Right lobe of liver (tissue), 6 donors: Measurements from ENCODE around the gene PCBD1. TPM values are rescaled to one million over a fixed set of nuclear protein-coding genes. Genes with fewer than 3 reads are reported as not detected.

ENCODE experiments used
- ATAC-seq, 4 donors: fragments of 200-7000 bp; cut with Tn5 transposase; one replicate each; pipeline ENCODE4 v1.9.1; 2020; ENCODE audit warnings: mild to moderate bottlenecking in 4 of 4, moderate library complexity in 4 of 4
- DNase-seq, 3 donors: peaks; one replicate each; pipeline ENCODE4 v3.0.0-alpha.2; 2020
- H3K27ac ChIP-seq, 3 donors: fragments of 200-600 bp; one replicate each; pipeline ENCODE4 v1.8.0; 2022
- H3K27me3 ChIP-seq, 2 donors: fragments of 200-600 bp; one replicate each; pipeline ENCODE4 v1.8.0; 2022
- H3K36me3 ChIP-seq, 4 donors: fragments of 200-600 bp; sonication (generic) in 1 of 4; one replicate each; pipeline versions ENCODE4 v1.5.1 to v1.8.0; 2017 to 2022; ENCODE audit warnings: control low read depth in 1 of 4
- H3K4me1 ChIP-seq, 4 donors: fragments of 200-600 bp; sonication (generic) in 1 of 4; one replicate each; pipeline versions ENCODE4 v1.5.1 to v1.8.0; 2017 to 2022; ENCODE audit warnings: control low read depth in 1 of 4
- H3K4me3 ChIP-seq, 3 donors: fragments of 200-600 bp; one replicate each; pipeline ENCODE4 v1.8.0; 2022
- H3K9me3 ChIP-seq, 4 donors: fragments of 200-600 bp; sonication (generic) in 1 of 4; one replicate each; pipeline versions ENCODE4 v1.5.1 to v1.8.0; 2017 to 2022; ENCODE audit warnings: control low read depth in 1 of 4
- POLR2A ChIP-seq: fragments of 450-650 bp; IDR thresholded peaks from one replicate; pipeline ENCODE4 v1.6.1; 2017; ENCODE audit warnings: antibody characterized with exemption, mild to moderate bottlenecking
- WGBS: methylation state at CpG from one replicate; pipeline ENCODE4 v1.1.6; 2018; ENCODE audit warnings: low coverage, low lambda C conversion rate; ENCODE audit not compliant: insufficient coverage; ENCODE audit errors: missing lambda C conversion rate; 5-methylcytosine and 5-hydroxymethylcytosine counted together
- intact Hi-C, 2 donors: fragments of 100-400 bp; cut with DNase I; formaldehyde crosslinking; loops; one replicate each; pipeline versions ENCODE4 v1.11.2 to v1.14.1; 2022
- total RNA-seq, 6 experiments: library from RNA; depleted of rRNA in 2 of 6; stranded (reverse); fragments of >200 nt in 2 of 6; fragmentation: NEBNext Ultra II Directional in 3 of 6; extraction: Animal tissue kit (Norgen Biotek cat#: 25700) in 3 of 6; gene quantifications; one replicate each; pipeline versions ENCODE4 v1.1.0 to v1.2.4, GENCODE V29; 2016 to 2023
- TF ChIP-seq, protein P1 (sequence below), 4 donors: fragments of 200-600 bp in 3 of 4; fragments of 450-650 bp in 1 of 4; IDR thresholded peaks; one replicate each; pipeline versions ENCODE4 v1.5.1 to v1.8.0; 2016 to 2022; ENCODE audit warnings: antibody characterized with exemption in 4 of 4, mild to moderate bottlenecking in 2 of 4
- donor health status: DM: no; HTN: yes; CAD: no.
- donor health status: DM: no; HTN: no; CAD: no.
- donor health status: DM: no; HTN: no; CAD: no.
- donor health status: DM: no; HTN: yes; CAD: no.
- donor health status: DM: no; HTN: yes; CAD: no.

Gene PCBD1
- total RNA-seq, 6 experiments from 2014 or later, result 165 to 375 (median 230) TPM

GRCh38 chr10:70874061-70874460 is 14.3 kb downstream of the PCBD1 start:
- ATAC-seq (no peak), DNase-seq (no peak)
- no peak for TF ChIP-seq POLR2A
- TF ChIP-seq, protein P1, sequence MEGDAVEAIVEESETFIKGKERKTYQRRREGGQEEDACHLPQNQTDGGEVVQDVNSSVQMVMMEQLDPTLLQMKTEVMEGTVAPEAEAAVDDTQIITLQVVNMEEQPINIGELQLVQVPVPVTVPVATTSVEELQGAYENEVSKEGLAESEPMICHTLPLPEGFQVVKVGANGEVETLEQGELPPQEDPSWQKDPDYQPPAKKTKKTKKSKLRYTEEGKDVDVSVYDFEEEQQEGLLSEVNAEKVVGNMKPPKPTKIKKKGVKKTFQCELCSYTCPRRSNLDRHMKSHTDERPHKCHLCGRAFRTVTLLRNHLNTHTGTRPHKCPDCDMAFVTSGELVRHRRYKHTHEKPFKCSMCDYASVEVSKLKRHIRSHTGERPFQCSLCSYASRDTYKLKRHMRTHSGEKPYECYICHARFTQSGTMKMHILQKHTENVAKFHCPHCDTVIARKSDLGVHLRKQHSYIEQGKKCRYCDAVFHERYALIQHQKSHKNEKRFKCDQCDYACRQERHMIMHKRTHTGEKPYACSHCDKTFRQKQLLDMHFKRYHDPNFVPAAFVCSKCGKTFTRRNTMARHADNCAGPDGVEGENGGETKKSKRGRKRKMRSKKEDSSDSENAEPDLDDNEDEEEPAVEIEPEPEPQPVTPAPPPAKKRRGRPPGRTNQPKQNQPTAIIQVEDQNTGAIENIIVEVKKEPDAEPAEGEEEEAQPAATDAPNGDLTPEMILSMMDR (IDR thresholded peaks at IDR 0.05), result no peak
- Histone ChIP-seq H3K27ac (no peak overlapping the region), H3K27me3 (no peaks in the 10 kb centered on the region), H3K9me3 (no peaks in the 10 kb centered on the region), H3K4me3 (no peak overlapping the region), H3K4me1 (no peaks in the 10 kb centered on the region), H3K36me3 (peaks cover 0 to 30% (median 12%) of the 10 kb centered on the region in 4 donors)
- intact Hi-C loops, result no loop called here
- WGBS, result 82% methylated on average over 7 of the region's 7 CpGs

DNA sequence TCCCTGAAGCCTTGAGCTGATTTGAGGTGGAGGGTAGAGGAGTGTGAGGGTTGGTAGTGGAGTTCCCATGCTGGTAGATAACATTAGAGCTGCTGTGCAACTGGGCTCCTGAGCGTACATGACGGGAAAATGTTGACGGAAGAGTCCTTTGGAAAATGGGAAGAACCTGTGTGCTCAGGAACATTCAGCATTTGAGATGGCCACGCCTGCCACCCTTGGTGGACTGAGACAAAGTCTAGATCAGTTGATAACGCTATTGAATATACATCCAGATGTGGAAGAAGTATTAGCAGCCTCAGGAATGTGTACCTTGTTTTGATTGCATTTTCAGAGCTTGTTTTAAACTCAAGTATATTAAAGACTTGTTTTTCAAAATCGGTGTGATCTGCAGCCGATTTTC is 16.1 kb downstream of the PCBD1 start:
- peaks cover 0 to 27% (median 10%) of the 10 kb centered on the region in 4 donors for H3K36me3 ChIP-seq
- H3K4me3 ChIP-seq, result no peak overlapping the region
- ATAC-seq (no peak), DNase-seq (no peak)
- H3K9me3 ChIP-seq, result no peaks in the 10 kb centered on the region
- no peaks in the 10 kb centered on the region for H3K27me3 ChIP-seq
- no peak overlapping the region for H3K27ac ChIP-seq
- intact Hi-C loops, result no loop called here
- H3K4me1 ChIP-seq, result no peaks in the 10 kb centered on the region
- WGBS, result 90% methylated on average over 6 of the region's 7 CpGs
- TF ChIP-seq, protein P1 (IDR thresholded peaks at IDR 0.05), result no peak

DNA sequence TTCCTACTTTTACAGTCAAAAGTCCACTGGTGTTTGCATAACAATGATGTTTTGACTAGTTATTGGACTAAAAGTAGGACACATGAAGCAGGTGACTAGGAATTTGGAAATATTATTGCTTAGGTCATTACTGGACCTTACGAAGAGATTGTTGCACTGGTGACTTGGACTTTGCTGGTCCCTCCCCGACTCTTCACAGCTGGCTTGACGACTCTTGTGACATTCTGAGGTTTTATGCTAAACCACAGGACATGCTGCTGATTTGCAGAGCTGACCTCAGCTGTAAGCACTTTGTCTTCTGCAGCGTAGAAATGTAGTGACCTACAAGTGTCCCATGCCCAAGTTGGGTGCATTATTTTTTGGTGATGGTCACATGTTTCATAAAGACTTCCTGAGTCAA is 21.9 kb downstream of the PCBD1 start:
- H3K27me3 ChIP-seq, result no peaks in the 10 kb centered on the region
- H3K4me3 ChIP-seq, result no peak overlapping the region
- 12% methylated on average over 3 of the region's 4 CpGs for WGBS
- H3K9me3 ChIP-seq, result no peaks in the 10 kb centered on the region
- H3K4me1 ChIP-seq, result peaks cover 0 to 18% (median 0%) of the 10 kb centered on the region in 4 donors
- DNase-seq (no peak), ATAC-seq (peak; percentile 39 to 82 (median 70))
- peak overlapping the region in 1 of 3 donors; percentile 52 for H3K27ac ChIP-seq
- TF ChIP-seq POLR2A, result no peak
- TF ChIP-seq, protein P1 (IDR thresholded peaks at IDR 0.05), result no peak
- intact Hi-C loops, result no loop called here
- no peaks in the 10 kb centered on the region for H3K36me3 ChIP-seq

DNA sequence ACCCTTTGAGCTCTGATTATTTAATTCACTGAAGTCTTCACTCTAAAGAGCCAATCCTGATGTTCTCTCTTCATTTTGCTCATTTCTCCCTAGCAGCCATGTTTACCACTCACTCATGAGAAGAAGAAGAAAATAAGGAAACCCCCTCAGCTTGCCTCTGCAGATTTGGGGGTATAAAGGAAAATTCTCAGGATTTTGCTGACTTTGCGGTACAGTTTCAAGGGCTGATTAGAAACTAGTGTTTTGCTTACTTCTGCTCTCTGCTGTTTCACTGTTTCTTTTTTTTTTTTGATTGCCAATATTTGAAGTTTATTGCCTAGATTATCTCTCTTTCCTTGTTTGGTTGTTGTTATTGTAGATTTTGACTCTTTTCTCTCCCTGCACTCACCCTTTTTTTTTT is 23.4 kb downstream of the PCBD1 start:
- Histone ChIP-seq H3K27ac (peak overlapping the region in 1 of 3 donors; percentile 35), H3K9me3 (no peaks in the 10 kb centered on the region), H3K4me1 (peaks cover 0 to 18% (median 0%) of the 10 kb centered on the region in 4 donors), H3K36me3 (peaks cover 0 to 14% (median 0%) of the 10 kb centered on the region in 4 donors), H3K4me3 (no peak overlapping the region), H3K27me3 (no peaks in the 10 kb centered on the region)
- ATAC-seq (peak in 1 of 4 donors; percentile 33), DNase-seq (no peak)
- TF ChIP-seq, protein P1 (IDR thresholded peaks at IDR 0.05), result no peak
- no peak for TF ChIP-seq POLR2A
- WGBS, result 57% methylated on average over 1 of the region's 1 CpG
- intact Hi-C loops, result no loop called here
